ENCODE data around the gene TRIOBP.

DNA sequence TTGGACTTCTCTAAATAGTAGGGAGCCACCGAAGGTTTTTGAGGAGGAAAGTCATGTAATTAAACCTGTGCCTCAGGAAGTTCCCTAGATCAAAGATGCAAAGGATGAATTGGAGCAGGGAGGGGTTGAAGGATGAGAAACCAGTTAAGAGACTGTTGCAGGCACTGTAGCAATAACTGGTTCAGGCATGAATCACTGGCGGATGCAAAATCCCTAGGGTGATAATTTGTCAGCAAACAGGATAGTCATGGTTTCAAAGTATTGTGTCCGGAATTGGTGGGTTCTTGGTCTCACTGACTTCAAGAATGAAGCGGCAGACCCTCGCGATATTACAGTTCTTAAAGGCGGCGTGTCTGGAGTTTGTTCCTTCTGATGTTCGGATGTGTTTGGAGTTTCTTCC is 19.9 kb downstream of the TRIOBP start:
- TF ChIP-seq, protein P1, sequence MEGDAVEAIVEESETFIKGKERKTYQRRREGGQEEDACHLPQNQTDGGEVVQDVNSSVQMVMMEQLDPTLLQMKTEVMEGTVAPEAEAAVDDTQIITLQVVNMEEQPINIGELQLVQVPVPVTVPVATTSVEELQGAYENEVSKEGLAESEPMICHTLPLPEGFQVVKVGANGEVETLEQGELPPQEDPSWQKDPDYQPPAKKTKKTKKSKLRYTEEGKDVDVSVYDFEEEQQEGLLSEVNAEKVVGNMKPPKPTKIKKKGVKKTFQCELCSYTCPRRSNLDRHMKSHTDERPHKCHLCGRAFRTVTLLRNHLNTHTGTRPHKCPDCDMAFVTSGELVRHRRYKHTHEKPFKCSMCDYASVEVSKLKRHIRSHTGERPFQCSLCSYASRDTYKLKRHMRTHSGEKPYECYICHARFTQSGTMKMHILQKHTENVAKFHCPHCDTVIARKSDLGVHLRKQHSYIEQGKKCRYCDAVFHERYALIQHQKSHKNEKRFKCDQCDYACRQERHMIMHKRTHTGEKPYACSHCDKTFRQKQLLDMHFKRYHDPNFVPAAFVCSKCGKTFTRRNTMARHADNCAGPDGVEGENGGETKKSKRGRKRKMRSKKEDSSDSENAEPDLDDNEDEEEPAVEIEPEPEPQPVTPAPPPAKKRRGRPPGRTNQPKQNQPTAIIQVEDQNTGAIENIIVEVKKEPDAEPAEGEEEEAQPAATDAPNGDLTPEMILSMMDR (IDR thresholded peaks at IDR 0.05) = no peak
- TF ChIP-seq POLR2A (IDR thresholded peaks at IDR 0.05) (no peak), EP300 (IDR thresholded peaks at IDR 0.05) (no peak)

All from suprapubic skin (tissue), 3 donors.